GM20431 (cell line): ENCODE measurements around the gene IGSF8.

Source experiments
- in situ Hi-C: fragments of 300-500 bp; cut with MseI, MboI; formaldehyde crosslinking; loops from one replicate; pipeline ENCODE4 v1.15.0; 2020; ENCODE audit warnings: low sequenced_read_pairs; ENCODE audit not compliant: unreplicated experiment

The IGSF8 gene

GRCh38 chr1:160048335-160048734, 50.1 kb downstream of the IGSF8 start:
- in situ Hi-C loops: no loop called here

DNA sequence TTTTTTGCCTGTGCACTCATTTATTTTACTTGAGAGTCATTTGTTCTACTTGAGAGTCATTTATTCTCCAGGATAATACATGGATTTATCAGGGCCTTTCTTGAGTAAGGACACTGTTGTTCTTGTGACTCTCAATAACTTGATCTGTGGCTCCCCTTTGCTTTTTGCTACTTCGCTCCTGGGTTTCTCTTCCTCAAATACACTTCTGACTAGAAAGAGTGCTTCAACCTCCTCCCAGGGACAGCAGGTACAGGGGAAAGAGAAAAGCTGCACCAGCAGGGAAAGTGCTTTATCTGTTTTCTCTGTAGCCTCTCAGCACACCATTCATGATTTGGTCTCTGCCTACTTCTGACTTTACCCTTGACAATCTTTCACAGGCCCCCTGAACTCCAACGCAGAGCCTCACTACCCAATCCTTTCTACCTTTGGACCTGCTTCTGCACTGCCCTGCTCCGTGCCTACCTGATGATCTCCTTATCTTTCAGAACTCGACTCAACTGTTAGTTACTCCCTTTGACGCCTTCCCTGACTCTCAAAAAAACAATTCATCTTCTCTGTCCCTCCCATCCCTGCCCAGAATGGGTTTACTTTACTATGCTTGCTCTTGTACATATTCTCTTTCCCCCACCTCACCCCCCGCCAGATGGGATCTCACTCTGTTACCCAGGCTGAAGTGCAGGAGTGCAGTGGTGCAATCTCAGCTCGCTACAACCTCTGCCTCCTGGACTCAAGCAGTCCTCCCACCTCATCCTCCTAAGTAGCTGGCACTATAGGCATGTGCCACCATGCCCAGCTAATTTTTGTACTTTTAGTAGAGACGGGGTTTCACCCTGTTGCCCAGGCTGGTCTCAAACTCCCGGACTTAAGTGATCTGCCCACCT, 51.1 kb downstream of the IGSF8 start:
- in situ Hi-C loops: no loop called here

DNA sequence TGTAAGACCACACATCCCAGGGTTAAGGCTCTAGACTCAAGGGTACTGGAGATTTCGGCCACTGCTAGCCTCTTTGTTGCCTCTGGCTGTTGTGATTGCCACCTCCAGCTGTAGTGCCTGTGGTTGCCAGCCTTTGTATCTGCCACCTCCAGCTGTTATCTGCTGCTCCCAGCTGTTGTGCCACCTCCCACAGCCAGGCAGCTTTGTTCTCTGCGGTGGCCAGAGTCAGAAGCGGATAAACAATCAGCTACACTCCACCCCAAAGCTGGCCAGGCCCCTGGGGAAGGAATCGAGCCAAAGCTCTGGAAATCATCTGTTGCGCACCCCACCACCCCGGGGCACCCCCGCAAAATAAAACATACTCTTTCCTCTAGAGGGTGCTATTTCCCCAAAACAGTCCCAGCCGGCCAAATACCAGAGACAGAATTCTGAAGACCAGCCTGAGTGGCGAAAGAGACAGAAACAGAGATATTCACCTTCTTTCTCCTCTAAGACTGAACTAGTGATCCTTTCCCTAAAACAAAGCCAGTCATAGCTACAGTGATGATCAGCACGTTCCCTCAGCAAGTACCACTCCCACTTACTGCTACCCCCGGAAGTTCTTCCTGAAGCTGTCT, 51.8 kb downstream of the IGSF8 start:
- in situ Hi-C loops: no loop called here

GRCh38 chr1:160045653-160046052, 52.8 kb downstream of the IGSF8 start:
- in situ Hi-C loops: no loop called here

GRCh38 chr1:160043543-160043942, 54.9 kb downstream of the IGSF8 start:
- in situ Hi-C loops: no loop called here
